ENCODE results near the gene KIF1B. TPM values are rescaled to one million over a fixed set of nuclear protein-coding genes. Genes with fewer than 3 reads are reported as not detected.

KIF1B gene
- total and polyA plus RNA-seq, 2 donors from 2014 or later, result 8.0 to 46.4 TPM

- Histone ChIP-seq H3K4me1 (ENCODE audit: control insufficient read depth in 2 of 3, insufficient read depth in 2 of 3, low read depth in 1 of 3, low read length in 3 of 3) (peaks cover 0 to 2% (median 0%) of the 10 kb centered on the region in 3 donors), H3K9ac (ENCODE audit: low read length in 3 of 3) (no peak overlapping the region), H3K9me3 (ENCODE audit: control insufficient read depth in 2 of 3, insufficient read depth in 1 of 3, low read length in 3 of 3) (no peaks in the 10 kb centered on the region), H3K27ac (ENCODE audit: low read depth in 2 of 2, low read length in 2 of 2) (no peak overlapping the region), H3K36me3 (ENCODE audit: control insufficient read depth in 2 of 3, insufficient read depth in 3 of 3, low read length in 3 of 3) (peaks cover 0 to 3% (median 0%) of the 10 kb centered on the region in 3 donors), H3K4me3 (ENCODE audit: low read length in 3 of 3) (no peak overlapping the region), H3K27me3 (ENCODE audit: control insufficient read depth, insufficient read depth, low read length) (no peaks in the 10 kb centered on the region)
- TF ChIP-seq CTCF (IDR thresholded peaks at IDR 0.05; ENCODE audit: borderline replicate concordance, extremely low read depth, insufficient read depth), result no peak
- no peak for FAIRE-seq
- DNase-seq, result no peak
- intact Hi-C loops (cut with DNase I), result no loop called here
These were observed 26.8 kb downstream of the KIF1B start for GRCh38 chr1:10237157-10237539.

- Histone ChIP-seq H3K9me3 (ENCODE audit: control insufficient read depth in 2 of 3, insufficient read depth in 1 of 3, low read length in 3 of 3) (no peaks in the 10 kb centered on the region), H3K4me3 (ENCODE audit: low read length in 3 of 3) (peak overlapping the region in 1 of 3 donors; percentile 6), H3K27me3 (ENCODE audit: control insufficient read depth, insufficient read depth, low read length) (no peaks in the 10 kb centered on the region), H3K4me1 (ENCODE audit: control insufficient read depth in 2 of 3, insufficient read depth in 2 of 3, low read depth in 1 of 3, low read length in 3 of 3) (peaks cover 0 to 9% (median 7%) of the 10 kb centered on the region in 3 donors), H3K9ac (ENCODE audit: low read length in 3 of 3) (no peak overlapping the region), H3K27ac (ENCODE audit: low read depth in 2 of 2, low read length in 2 of 2) (no peak overlapping the region), H3K36me3 (ENCODE audit: control insufficient read depth in 2 of 3, insufficient read depth in 3 of 3, low read length in 3 of 3) (no peaks in the 10 kb centered on the region)
- DNase-seq (no peak), FAIRE-seq (no peak)
- no peak for TF ChIP-seq CTCF (IDR thresholded peaks at IDR 0.05; ENCODE audit: borderline replicate concordance, extremely low read depth, insufficient read depth)
- intact Hi-C loops (cut with DNase I), result no loop called here
These were observed 31.8 kb downstream of the KIF1B start for GRCh38 chr1:10242135-10242534.

GRCh38 chr1:10242811-10243210 is 32.4 kb downstream of the KIF1B start:
- Histone ChIP-seq H3K4me1 (ENCODE audit: control insufficient read depth in 2 of 3, insufficient read depth in 2 of 3, low read depth in 1 of 3, low read length in 3 of 3) (peaks cover 0 to 9% (median 7%) of the 10 kb centered on the region in 3 donors), H3K9me3 (ENCODE audit: control insufficient read depth in 2 of 3, insufficient read depth in 1 of 3, low read length in 3 of 3) (no peaks in the 10 kb centered on the region), H3K36me3 (ENCODE audit: control insufficient read depth in 2 of 3, insufficient read depth in 3 of 3, low read length in 3 of 3) (no peaks in the 10 kb centered on the region), H3K27me3 (ENCODE audit: control insufficient read depth, insufficient read depth, low read length) (no peaks in the 10 kb centered on the region), H3K9ac (ENCODE audit: low read length in 3 of 3) (no peak overlapping the region), H3K4me3 (ENCODE audit: low read length in 3 of 3) (no peak overlapping the region), H3K27ac (ENCODE audit: low read depth in 2 of 2, low read length in 2 of 2) (no peak overlapping the region)
- FAIRE-seq (no peak), DNase-seq (no peak)
- intact Hi-C loops (cut with DNase I), result no loop called here
- no peak for TF ChIP-seq CTCF (IDR thresholded peaks at IDR 0.05; ENCODE audit: borderline replicate concordance, extremely low read depth, insufficient read depth)

DNA sequence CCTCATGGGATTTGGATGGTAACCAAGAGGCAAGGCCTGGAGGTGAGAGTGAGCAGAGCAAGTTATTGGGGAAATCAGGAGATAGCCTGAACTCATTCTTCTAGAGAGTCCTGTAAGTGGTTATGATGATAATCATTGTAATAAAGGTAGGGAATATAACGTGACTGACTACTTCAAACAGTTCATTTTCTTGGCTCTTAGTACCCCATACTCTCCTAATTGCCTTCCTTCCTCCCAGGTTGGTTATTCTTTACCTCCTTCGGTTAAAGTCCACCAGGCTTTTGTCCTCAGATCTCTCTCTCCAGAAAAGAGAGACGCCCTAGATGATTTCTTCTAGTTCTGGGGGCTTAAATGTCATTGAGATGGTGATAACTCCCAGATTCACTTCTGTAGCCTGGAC is 35.3 kb downstream of the KIF1B start:
- TF ChIP-seq CTCF (IDR thresholded peaks at IDR 0.05; ENCODE audit: borderline replicate concordance, extremely low read depth, insufficient read depth), result no peak
- Histone ChIP-seq H3K27me3 (ENCODE audit: control insufficient read depth, insufficient read depth, low read length) (no peaks in the 10 kb centered on the region), H3K27ac (ENCODE audit: low read depth in 2 of 2, low read length in 2 of 2) (no peak overlapping the region), H3K9ac (ENCODE audit: low read length in 3 of 3) (no peak overlapping the region), H3K4me3 (ENCODE audit: low read length in 3 of 3) (no peak overlapping the region), H3K36me3 (ENCODE audit: control insufficient read depth in 2 of 3, insufficient read depth in 3 of 3, low read length in 3 of 3) (no peaks in the 10 kb centered on the region), H3K4me1 (ENCODE audit: control insufficient read depth in 2 of 3, insufficient read depth in 2 of 3, low read depth in 1 of 3, low read length in 3 of 3) (peaks cover 0 to 20% (median 7%) of the 10 kb centered on the region in 3 donors), H3K9me3 (ENCODE audit: control insufficient read depth in 2 of 3, insufficient read depth in 1 of 3, low read length in 3 of 3) (no peaks in the 10 kb centered on the region)
- intact Hi-C loops (cut with DNase I), result no loop called here
- DNase-seq (no peak), FAIRE-seq (no peak)
